Transverse colon (tissue), 4 donors: ENCODE measurements around the gene CTNND2. TPM values are rescaled to one million over a fixed set of nuclear protein-coding genes. Genes with fewer than 3 reads are reported as not detected.

Source experiments
- DNase-seq: peaks from one replicate; pipeline ENCODE4 v3.0.0-alpha.2; 2019
- H3K27ac ChIP-seq, 4 donors: fragments of 200-600 bp; sonication (generic); 2 replicates each; pipeline ENCODE4 v1.5.1; 2016 to 2018; ENCODE audit warnings: inconsistent platforms in 4 of 4
- H3K27me3 ChIP-seq: fragments of 200-600 bp; sonication (generic); 2 replicates; pipeline ENCODE4 v1.5.1; 2017; ENCODE audit warnings: inconsistent platforms
- H3K36me3 ChIP-seq, 4 donors: fragments of 200-600 bp; sonication (generic); 2 replicates each; pipeline ENCODE4 v1.5.1; 2017 to 2019; ENCODE audit warnings: inconsistent platforms in 4 of 4
- H3K4me1 ChIP-seq, 4 donors: fragments of 200-600 bp; sonication (generic); 2 replicates each; pipeline ENCODE4 v1.5.1; 2017 to 2020; ENCODE audit warnings: inconsistent platforms in 4 of 4
- H3K4me3 ChIP-seq, 4 donors: fragments of 200-600 bp; sonication (generic); 1 replicate in 1 of 4; 2 replicates in 3 of 4; pipeline versions ENCODE4 v1.5.1 to v1.6.1; 2017 to 2019; ENCODE audit warnings: inconsistent platforms in 4 of 4
- H3K9me3 ChIP-seq, 2 donors: fragments of 200-600 bp; sonication (generic); 2 replicates each; pipeline ENCODE4 v1.5.1; 2017 to 2019; ENCODE audit warnings: inconsistent platforms in 2 of 2
- CTCF ChIP-seq, 5 experiments: fragments of 200-600 bp in 3 of 5; fragments of 450-650 bp in 2 of 5; sonication (generic) in 3 of 5; IDR thresholded peaks; 1 replicate in 2 of 5; 2 replicates in 3 of 5; pipeline ENCODE4 v1.5.1; 2016 to 2017; ENCODE audit warnings: antibody characterized with exemption in 5 of 5, inconsistent platforms in 3 of 5, mild to moderate bottlenecking in 2 of 5, moderate library complexity in 1 of 5
- EP300 ChIP-seq: sonication (generic); formaldehyde crosslinking; IDR thresholded peaks from one replicate; pipeline ENCODE4 v1.6.1; 2017; ENCODE audit warnings: antibody characterized with exemption, low read depth
- POLR2A ChIP-seq: fragments of 450-650 bp; IDR thresholded peaks from one replicate; pipeline ENCODE4 v1.6.1; 2016; ENCODE audit warnings: antibody characterized with exemption, mild to moderate bottlenecking, moderate library complexity
- POLR2AphosphoS5 ChIP-seq, 3 donors: sonication (generic); formaldehyde crosslinking; IDR thresholded peaks; one replicate each; pipeline ENCODE4 v1.6.1; 2016; ENCODE audit warnings: antibody characterized with exemption in 3 of 3
- WGBS, 2 donors: methylation state at CpG; one replicate each; pipeline ENCODE4 v1.1.5; 2018; ENCODE audit warnings: low coverage in 1 of 2; 5-methylcytosine and 5-hydroxymethylcytosine counted together
- in situ Hi-C, 4 donors: fragments of 200-750 bp; cut with MboI; loops; one replicate each; pipeline versions ENCODE4 v1.15.0 to v1.15.1; 2017; ENCODE audit warnings: low sequenced_read_pairs in 3 of 4, low pct_ligation_motif_present in 1 of 4, low pct_unique_long_range_greater_than_20kb in 1 of 4
- intact Hi-C: fragments of 100-400 bp; cut with DNase I; formaldehyde crosslinking; loops from one replicate; pipeline ENCODE4 v1.15.1; 2023; ENCODE audit warnings: low total_unique reads
- total RNA-seq, 4 donors: library from RNA; depleted of rRNA; stranded (reverse); fragments of >200 nt; gene quantifications; one replicate each; pipeline ENCODE4 v1.1.0, GENCODE V29; 2016

Gene CTNND2
- total RNA-seq, 4 donors from 2014 or later = 1.9 to 2.1 TPM; not detected in 2

DNA sequence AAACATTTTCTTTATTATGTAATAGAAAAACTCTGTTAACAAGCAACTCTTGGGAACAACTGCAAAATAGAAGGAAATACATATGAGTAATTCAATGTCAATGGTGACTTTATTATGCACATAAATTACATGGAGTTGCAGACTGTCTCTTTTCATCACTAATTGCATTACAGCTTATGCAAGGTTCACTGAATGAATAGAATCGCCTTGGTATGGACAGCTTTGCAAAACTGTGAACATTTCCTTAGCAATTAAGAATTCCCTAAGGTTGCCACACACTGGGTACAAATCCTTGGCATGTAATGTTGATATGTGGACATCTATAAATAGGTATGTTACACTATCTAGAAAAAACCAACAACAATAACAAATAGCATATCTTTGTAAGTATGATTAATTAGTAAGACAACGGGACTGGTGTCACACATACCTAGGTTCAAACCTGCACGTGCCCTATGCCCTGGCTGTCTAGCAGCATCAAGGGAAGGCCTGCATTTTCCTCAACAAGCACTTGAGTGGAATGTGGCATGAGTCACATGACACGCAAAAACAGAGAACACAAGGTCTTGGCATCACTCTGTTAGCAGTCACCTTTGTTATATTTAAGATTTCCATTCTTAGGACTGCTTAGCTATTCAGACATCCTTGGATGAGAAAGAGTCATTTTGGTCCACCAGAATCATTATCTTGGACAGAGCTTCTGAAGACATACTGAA, 263.9 kb downstream of the CTNND2 start:
- Histone ChIP-seq H3K36me3 (no peaks in the 10 kb centered on the region), H3K27ac (no peak overlapping the region), H3K4me1 (no peaks in the 10 kb centered on the region), H3K9me3 (no peaks in the 10 kb centered on the region), H3K4me3 (no peak overlapping the region), H3K27me3 (no peaks in the 10 kb centered on the region)
- intact Hi-C loops (no loop called here), in situ Hi-C loops (no loop called here)
- 80 to 81% methylated on average over 4 of the region's 4 CpGs for WGBS, 2 donors
- no peak for DNase-seq
- TF ChIP-seq EP300 (no peak), CTCF (IDR thresholded peaks at IDR 0.05) (no peak), POLR2AphosphoS5 (IDR thresholded peaks at IDR 0.05) (no peak), POLR2A (no peak)

GRCh38 chr5:11622785-11623184, 281.5 kb downstream of the CTNND2 start:
- Histone ChIP-seq H3K27ac (no peak overlapping the region), H3K4me3 (no peak overlapping the region), H3K36me3 (no peaks in the 10 kb centered on the region), H3K27me3 (no peaks in the 10 kb centered on the region), H3K9me3 (no peaks in the 10 kb centered on the region), H3K4me1 (no peaks in the 10 kb centered on the region)
- 81 to 85% methylated on average over 4 of the region's 4 CpGs for WGBS, 2 donors
- DNase-seq = no peak
- in situ Hi-C loops = no loop called here
- no peak for TF ChIP-seq EP300
- no peak for TF ChIP-seq CTCF (IDR thresholded peaks at IDR 0.05)
- TF ChIP-seq POLR2A = no peak
- no peak for TF ChIP-seq POLR2AphosphoS5 (IDR thresholded peaks at IDR 0.05)
- intact Hi-C loops = no loop called here

DNA sequence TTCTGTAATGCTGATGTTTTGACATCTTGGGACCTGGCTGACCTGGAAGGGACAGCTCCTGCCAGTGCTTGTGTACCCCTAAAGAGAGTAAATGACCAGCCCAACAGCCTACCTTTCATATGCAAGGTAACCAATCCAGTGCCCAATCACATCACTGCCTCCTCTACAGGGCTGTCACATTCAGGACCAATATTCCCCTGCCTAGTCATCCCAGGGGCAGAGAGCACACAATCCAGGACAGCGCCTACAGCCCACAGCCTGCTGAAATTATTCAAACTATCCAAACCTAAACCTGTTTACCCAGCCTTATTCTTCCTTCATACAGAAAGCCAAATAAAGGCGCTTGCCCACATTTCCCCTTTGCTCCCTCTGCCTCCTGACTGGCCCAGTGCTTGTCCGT, 284.1 kb downstream of the CTNND2 start:
- Histone ChIP-seq H3K36me3 (no peaks in the 10 kb centered on the region), H3K4me1 (no peaks in the 10 kb centered on the region), H3K9me3 (no peaks in the 10 kb centered on the region), H3K27ac (no peak overlapping the region), H3K4me3 (no peak overlapping the region), H3K27me3 (no peaks in the 10 kb centered on the region)
- in situ Hi-C loops (no loop called here), intact Hi-C loops (no loop called here)
- 80 to 85% methylated on average over 2 to 3 of the region's 3 CpGs for WGBS, 2 donors
- TF ChIP-seq EP300 (no peak), CTCF (IDR thresholded peaks at IDR 0.05) (no peak), POLR2A (no peak), POLR2AphosphoS5 (IDR thresholded peaks at IDR 0.05) (no peak)
- no peak for DNase-seq

DNA sequence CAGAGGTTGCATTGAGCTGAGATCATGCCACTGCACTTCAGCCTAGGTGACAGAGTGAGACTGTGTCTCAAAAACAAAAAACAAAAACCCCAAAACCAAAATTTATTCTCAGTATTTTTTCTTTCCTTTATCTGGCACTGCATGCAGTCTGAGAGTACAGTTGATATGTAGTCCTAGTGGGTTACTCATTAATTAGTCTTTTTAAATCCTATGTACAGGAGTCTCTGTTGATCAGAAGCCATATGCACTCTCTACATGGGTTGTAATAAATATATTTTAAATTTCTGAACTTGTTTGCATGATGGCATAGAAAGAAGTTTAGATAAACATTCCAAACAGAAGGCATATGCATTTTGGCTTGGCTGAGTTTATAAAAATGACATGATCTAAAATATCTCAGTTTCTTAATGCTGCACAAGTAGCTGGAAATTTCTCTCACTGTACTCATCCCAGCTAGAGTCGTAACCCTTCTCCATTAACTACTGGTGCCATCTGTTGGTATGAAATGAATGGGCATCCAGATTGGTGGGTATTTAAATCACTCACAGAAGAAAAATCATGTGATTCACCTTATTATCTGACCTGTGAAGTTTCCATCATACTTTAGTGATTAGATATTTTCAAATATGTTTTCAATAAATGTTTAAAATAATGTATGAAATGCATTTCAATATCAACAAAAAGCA, 284.8 kb downstream of the CTNND2 start:
- intact Hi-C loops = no loop called here
- Histone ChIP-seq H3K9me3 (no peaks in the 10 kb centered on the region), H3K27me3 (no peaks in the 10 kb centered on the region), H3K4me1 (no peaks in the 10 kb centered on the region), H3K36me3 (no peaks in the 10 kb centered on the region), H3K27ac (no peak overlapping the region), H3K4me3 (no peak overlapping the region)
- 11 to 22% methylated on average over 1 of the region's 1 CpG for WGBS, 2 donors
- no peak for DNase-seq
- no peak for TF ChIP-seq EP300
- TF ChIP-seq POLR2AphosphoS5 (IDR thresholded peaks at IDR 0.05) = no peak
- TF ChIP-seq POLR2A = no peak
- TF ChIP-seq CTCF (IDR thresholded peaks at IDR 0.05) = peak in 2 of 5 experiments; percentile 16 to 21
- in situ Hi-C loops = no loop called here
